Measurements from ENCODE around the gene PPM1N. TPM values are rescaled to one million over a fixed set of nuclear protein-coding genes. Genes with fewer than 3 reads are reported as not detected.

The PPM1N gene
- total RNA-seq, 1 experiment from 2014 or later = 2.5 TPM

DNA sequence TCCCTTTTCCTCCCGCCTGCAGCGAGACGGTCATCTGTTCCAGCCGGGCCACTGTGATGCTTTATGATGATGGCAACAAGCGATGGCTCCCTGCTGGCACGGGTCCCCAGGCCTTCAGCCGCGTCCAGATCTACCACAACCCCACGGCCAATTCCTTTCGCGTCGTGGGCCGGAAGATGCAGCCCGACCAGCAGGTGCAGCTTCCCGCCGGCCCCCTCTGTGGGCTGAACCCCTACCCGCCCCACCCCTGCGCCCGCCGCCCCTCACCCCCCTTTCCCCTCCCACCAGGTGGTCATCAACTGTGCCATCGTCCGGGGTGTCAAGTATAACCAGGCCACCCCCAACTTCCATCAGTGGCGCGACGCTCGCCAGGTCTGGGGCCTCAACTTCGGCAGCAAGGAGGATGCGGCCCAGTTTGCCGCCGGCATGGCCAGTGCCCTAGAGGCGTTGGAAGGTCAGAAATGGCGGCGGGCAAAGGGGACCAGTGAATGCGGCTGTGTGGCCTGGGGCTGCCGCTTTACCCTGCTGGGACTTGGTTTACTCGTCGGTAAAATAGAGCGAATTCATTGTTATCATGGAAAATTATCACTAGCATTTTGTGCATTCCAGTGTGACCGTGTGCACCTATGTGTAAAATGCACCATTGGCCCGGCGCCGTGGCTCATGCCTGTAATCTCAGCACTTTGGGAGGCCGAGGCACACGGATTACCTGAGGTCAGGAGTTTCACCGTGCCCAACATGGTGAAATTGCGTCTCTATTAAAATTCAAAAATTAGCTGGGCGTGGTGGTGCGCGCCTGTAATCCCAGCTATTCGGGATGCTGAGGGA lies 19.6 kb downstream of the PPM1N start:
- CTCF ChIA-PET = no interaction called here

DNA sequence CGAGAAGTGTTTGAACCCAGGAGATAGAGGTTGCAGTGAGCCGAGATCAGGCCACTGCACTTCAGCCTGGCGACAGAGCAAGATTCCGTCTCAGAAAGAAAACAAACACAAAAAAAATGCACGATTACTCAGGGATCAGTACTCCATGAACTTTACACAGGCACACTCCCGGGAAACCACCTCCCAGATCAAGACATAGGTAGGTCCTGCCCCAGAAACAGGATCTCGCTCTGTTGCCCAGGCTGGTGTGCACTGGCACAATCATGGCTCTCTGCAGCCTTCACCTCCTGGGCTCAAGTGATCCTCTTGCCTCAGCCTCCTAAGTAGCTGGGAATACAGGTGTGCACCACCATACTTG lies 20.2 kb downstream of the PPM1N start:
- POLR2A ChIA-PET (ENCODE audit: unreplicated experiment) = no interaction called here

More for the DNA sequence above, 19.6 kb downstream of the PPM1N start:
- intact Hi-C loops (cut with micrococcal nuclease) = no loop called here
- Histone ChIP-seq H3K79me2 (ENCODE audit: low read length) (peaks cover 35% of the 10 kb centered on the region), H3K27ac (ENCODE audit: low read length) (no peak overlapping the region), H3K4me3 (ENCODE audit: low read length) (no peak overlapping the region), H3K27me3 (ENCODE audit: low read length) (no peaks in the 10 kb centered on the region), H3K9ac (ENCODE audit: low read length) (no peak overlapping the region), H2AFZ (ENCODE audit: low read length) (no peak overlapping the region), H3K9me3 (ENCODE audit: low read length) (no peaks in the 10 kb centered on the region), H3K36me3 (ENCODE audit: low read depth, low read length) (no peaks in the 10 kb centered on the region; the same call in 1 of the 2 replicates), H4K20me1 (ENCODE audit: low read length) (peaks cover 8% of the 10 kb centered on the region), H3K4me1 (ENCODE audit: insufficient read depth, low read length) (peaks cover 19% of the 10 kb centered on the region), H3K4me2 (ENCODE audit: low read length) (no peak overlapping the region), H3K9me2 (replicated peaks; ENCODE audit: low read length) (no peaks in the 10 kb centered on the region), H3F3A (ENCODE audit: low read length, unreplicated experiment) (peaks cover 3% of the 10 kb centered on the region)
- POLR2A ChIA-PET (ENCODE audit: unreplicated experiment) = no interaction called here
- no peak for TF ChIP-seq EZH2 (IDR thresholded peaks at IDR 0.05; ENCODE audit: low read length, unreplicated experiment)
- no peak for TF ChIP-seq EZH2phosphoT487 (IDR thresholded peaks at IDR 0.05; ENCODE audit: borderline replicate concordance, low read length)
- TF ChIP-seq, protein P1, sequence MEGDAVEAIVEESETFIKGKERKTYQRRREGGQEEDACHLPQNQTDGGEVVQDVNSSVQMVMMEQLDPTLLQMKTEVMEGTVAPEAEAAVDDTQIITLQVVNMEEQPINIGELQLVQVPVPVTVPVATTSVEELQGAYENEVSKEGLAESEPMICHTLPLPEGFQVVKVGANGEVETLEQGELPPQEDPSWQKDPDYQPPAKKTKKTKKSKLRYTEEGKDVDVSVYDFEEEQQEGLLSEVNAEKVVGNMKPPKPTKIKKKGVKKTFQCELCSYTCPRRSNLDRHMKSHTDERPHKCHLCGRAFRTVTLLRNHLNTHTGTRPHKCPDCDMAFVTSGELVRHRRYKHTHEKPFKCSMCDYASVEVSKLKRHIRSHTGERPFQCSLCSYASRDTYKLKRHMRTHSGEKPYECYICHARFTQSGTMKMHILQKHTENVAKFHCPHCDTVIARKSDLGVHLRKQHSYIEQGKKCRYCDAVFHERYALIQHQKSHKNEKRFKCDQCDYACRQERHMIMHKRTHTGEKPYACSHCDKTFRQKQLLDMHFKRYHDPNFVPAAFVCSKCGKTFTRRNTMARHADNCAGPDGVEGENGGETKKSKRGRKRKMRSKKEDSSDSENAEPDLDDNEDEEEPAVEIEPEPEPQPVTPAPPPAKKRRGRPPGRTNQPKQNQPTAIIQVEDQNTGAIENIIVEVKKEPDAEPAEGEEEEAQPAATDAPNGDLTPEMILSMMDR (conservative IDR thresholded peaks at IDR 0.05; ENCODE audit: low read depth, low read length) = no peak
- ATAC-seq (no peak), DNase-seq (no peak)
- BruUV-seq (replicated peaks) = no TSS peak

More for the DNA sequence above, 20.2 kb downstream of the PPM1N start:
- H3K4me3 ChIP-seq (ENCODE audit: low read length) = no peak overlapping the region
- H3K79me2 ChIP-seq (ENCODE audit: low read length) = peaks cover 30% of the 10 kb centered on the region
- H3K27me3 ChIP-seq (ENCODE audit: low read length) = no peaks in the 10 kb centered on the region
- intact Hi-C loops (cut with micrococcal nuclease) = no loop called here
- no TSS peak for BruUV-seq (replicated peaks)
- H3F3A ChIP-seq (ENCODE audit: low read length, unreplicated experiment) = peaks cover 3% of the 10 kb centered on the region
- ATAC-seq (peak; percentile 39), DNase-seq (no peak)
- H3K9me2 ChIP-seq (replicated peaks; ENCODE audit: low read length) = no peaks in the 10 kb centered on the region
- peaks cover 19% of the 10 kb centered on the region for H3K4me1 ChIP-seq (ENCODE audit: insufficient read depth, low read length)
- no peak overlapping the region for H3K4me2 ChIP-seq (ENCODE audit: low read length)
- no peaks in the 10 kb centered on the region for H3K9me3 ChIP-seq (ENCODE audit: low read length)
- no peak overlapping the region for H3K9ac ChIP-seq (ENCODE audit: low read length)
- peaks cover 8% of the 10 kb centered on the region for H4K20me1 ChIP-seq (ENCODE audit: low read length)
- H3K36me3 ChIP-seq (ENCODE audit: low read depth, low read length) = no peaks in the 10 kb centered on the region; the same call in 1 of the 2 replicates
- no peak overlapping the region for H3K27ac ChIP-seq (ENCODE audit: low read length)
- CTCF ChIA-PET = no interaction called here
- no peak overlapping the region for H2AFZ ChIP-seq (ENCODE audit: low read length)
- TF ChIP-seq, protein P1 (conservative IDR thresholded peaks at IDR 0.05; ENCODE audit: low read depth, low read length) = no peak
- no peak for TF ChIP-seq EZH2phosphoT487 (IDR thresholded peaks at IDR 0.05; ENCODE audit: borderline replicate concordance, low read length)
- TF ChIP-seq EZH2 (IDR thresholded peaks at IDR 0.05; ENCODE audit: low read length, unreplicated experiment) = no peak

Data from PC-3 (cell line).